ENCODE results near the gene ZAP70.

ZAP70 gene

GRCh38 chr2:97752342-97753334 is 39.3 kb downstream of the ZAP70 start:
- no peak for DNase-seq (ENCODE audit: low spot score)

DNA sequence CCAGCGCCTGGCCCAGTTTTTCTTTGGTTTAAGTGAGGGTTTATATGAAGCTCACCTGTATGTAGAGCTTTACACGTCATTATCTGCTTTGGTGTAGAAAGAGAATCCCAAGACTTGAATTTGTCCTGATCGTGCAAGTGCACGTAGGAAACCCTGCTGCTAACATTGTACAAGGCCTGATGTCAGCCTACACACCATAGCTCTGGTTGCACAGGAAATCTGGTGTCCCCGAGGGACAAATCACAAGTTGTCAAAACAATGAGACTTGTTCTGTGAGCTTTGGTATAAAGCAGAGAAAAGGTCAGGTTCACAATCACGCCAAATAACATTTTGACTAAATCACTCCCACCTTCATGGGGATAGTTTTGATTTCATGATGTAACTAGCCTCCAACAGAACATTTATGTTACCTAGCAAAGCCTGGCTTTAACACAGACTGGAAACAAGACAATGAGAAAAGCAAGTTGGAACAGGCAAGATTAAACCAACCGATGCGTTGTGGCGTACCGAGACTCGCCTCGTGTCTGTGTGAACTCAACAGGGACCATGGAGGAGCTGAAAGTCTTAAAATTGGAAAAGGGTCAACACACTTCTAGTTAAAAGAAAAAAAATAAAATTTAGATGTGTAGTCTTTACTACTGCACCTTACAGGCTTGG is 41.4 kb downstream of the ZAP70 start:
- DNase-seq (ENCODE audit: low spot score): no peak

- DNase-seq (ENCODE audit: low spot score): no peak
Observed at GRCh38 chr2:97755491-97755890, 42.1 kb downstream of the ZAP70 start.

GRCh38 chr2:97757062-97757461 is 43.7 kb downstream of the ZAP70 start:
- no peak for DNase-seq (ENCODE audit: low spot score)

- no peak for DNase-seq (ENCODE audit: low spot score)
Observed at GRCh38 chr2:97758131-97758705, 44.8 kb downstream of the ZAP70 start.

- DNase-seq (ENCODE audit: low spot score): no peak
Observed at GRCh38 chr2:97759727-97760407, 46.5 kb downstream of the ZAP70 start.

- DNase-seq (ENCODE audit: low spot score): no peak
Observed at GRCh38 chr2:97760480-97761049, 47.2 kb downstream of the ZAP70 start.

- no peak for DNase-seq (ENCODE audit: low spot score)
Observed at GRCh38 chr2:97761192-97761591, 47.8 kb downstream of the ZAP70 start.

- no peak for DNase-seq (ENCODE audit: low spot score)
Observed at GRCh38 chr2:97763176-97763845, 49.9 kb downstream of the ZAP70 start.

DNA sequence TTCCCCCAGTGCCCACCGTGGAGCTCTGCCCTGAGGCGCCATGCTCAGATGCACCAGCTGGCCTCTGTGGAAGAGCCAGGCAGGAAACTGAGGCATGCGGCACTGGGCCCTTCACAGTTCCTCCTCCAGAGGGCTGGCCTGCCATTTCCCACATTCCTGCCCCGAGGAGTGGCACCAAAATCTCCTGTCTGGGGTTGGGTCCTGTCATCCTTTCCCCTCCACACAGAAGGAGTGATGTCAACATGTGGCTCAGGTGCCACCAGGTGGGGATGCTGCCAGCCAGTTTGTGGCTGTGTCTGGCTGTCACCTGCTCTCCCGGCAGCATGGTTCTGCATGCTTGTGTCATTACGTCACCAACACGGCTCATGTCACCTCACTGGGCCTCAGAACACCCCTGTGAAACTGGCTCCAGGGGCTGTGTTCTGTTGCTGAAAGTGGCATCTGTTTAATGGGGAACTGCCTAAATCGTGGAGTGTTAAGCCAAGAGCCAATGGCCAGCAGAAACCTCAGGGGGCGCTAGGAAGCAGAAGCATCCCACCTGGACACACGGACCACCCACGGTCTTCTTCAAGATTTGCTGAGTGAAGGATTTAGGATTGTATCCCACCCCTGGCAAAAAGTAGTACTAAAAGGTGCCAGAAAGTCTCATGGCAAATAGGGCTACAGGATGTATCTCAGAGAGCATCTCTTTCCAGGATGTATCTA is 51.3 kb downstream of the ZAP70 start:
- no peak for DNase-seq (ENCODE audit: low spot score)

- DNase-seq (ENCODE audit: low spot score): no peak
Observed at GRCh38 chr2:97765933-97766332, 52.6 kb downstream of the ZAP70 start.

- DNase-seq (ENCODE audit: low spot score): no peak
Observed at GRCh38 chr2:97766567-97766966, 53.2 kb downstream of the ZAP70 start.

DNA sequence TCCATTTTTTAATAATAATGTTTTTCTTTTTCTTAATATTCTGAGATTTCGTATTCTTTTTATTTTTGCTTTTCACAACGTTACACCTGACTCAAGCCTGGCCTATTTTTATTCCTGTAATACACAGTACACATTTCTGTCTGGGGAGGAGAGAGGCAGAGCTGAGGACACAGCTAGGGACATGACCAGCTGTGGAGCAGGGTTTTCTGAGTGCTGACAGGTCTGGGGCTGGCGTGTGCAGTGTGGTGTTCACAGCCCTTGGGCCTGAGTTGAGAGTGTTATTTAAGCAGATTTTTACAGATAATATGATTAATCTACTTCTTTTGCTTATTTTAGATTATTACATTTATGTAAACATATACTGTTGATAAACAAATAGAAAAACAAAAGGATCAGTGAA is 55.9 kb downstream of the ZAP70 start:
- DNase-seq (ENCODE audit: low spot score): no peak

DNA sequence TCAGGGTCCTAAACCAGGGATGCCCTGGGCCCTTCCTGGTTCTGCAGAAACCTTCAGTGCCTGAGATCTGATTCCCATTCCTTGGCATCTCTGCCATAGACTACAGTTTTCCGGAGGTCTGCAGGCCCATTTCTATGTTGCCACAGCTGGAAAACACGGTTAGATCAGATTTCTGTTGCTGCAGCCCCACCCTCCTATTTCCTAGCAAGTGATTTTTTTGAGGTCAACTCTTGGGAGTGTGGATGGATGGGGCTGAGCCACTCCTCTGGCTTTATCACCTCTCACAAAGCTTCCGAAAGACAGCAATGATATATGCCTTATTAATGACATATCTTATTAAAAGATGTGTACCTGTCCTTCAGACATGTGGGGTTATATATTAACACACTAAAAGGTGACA is 56.3 kb downstream of the ZAP70 start:
- DNase-seq (ENCODE audit: low spot score): no peak

GRCh38 chr2:97770445-97770844 is 57.1 kb downstream of the ZAP70 start:
- no peak for DNase-seq (ENCODE audit: low spot score)

- no peak for DNase-seq (ENCODE audit: low spot score)
Observed at GRCh38 chr2:97774425-97774824, 61.0 kb downstream of the ZAP70 start.

- DNase-seq (ENCODE audit: low spot score): no peak
Observed at GRCh38 chr2:97775074-97775473, 61.7 kb downstream of the ZAP70 start.

GRCh38 chr2:97779141-97779540 is 65.8 kb downstream of the ZAP70 start:
- DNase-seq (ENCODE audit: low spot score): no peak

GRCh38 chr2:97781981-97782380 is 68.6 kb downstream of the ZAP70 start:
- no peak for DNase-seq (ENCODE audit: low spot score)

DNA sequence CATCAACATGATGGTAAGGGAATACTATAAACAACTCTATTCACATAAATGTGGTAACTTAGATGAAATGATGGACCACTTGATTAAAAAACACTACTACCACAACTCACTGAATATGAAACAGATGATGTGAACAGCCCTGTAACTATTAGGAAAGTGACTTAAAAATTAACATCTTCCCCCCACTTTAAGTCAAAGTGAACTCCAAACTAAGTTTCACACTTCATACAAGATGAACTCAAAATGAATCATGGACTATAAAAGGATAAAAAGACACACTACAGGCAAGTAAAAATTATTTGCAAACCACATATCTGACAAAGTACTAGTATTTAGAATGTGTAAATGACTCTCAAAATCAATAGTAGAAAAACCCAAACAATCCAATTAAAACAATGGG is 71.6 kb downstream of the ZAP70 start:
- no peak for DNase-seq (ENCODE audit: low spot score)

- DNase-seq (ENCODE audit: low spot score): no peak
Observed at GRCh38 chr2:97785818-97786217, 72.4 kb downstream of the ZAP70 start.

All from left forelimb (tissue), 1 donor.